Astrocyte of the hippocampus (primary cell): Measurements from ENCODE around the gene KDM4C.
A peak's percentile ranks its signal among the peaks of the same experiment; 100 is the strongest.

ENCODE experiments used
- DNase-seq: peaks from one replicate; pipeline ENCODE4 v3.0.0; 2011; ENCODE audit warnings: low read depth, low spot score

Gene KDM4C

DNA sequence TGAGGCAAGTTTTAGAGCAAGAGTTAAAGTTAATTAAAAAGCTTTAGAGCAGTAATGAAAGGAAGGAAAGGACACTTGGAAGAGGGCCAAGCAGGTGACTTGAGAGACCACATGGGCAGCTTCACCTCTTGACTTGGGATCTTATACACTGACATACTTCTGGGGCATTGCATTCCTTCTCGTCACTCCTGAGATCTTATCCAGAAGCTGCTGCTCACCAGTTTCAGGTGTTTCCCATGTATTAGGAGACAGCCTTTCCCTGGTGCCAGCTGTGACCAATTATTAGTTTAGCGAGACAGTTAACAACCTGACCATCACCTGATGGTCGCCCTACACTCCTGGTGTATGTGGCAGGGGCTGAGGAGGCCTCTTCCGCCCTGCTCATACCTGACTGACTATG, 382.1 kb downstream of the KDM4C start:
- DNase-seq = no peak

DNA sequence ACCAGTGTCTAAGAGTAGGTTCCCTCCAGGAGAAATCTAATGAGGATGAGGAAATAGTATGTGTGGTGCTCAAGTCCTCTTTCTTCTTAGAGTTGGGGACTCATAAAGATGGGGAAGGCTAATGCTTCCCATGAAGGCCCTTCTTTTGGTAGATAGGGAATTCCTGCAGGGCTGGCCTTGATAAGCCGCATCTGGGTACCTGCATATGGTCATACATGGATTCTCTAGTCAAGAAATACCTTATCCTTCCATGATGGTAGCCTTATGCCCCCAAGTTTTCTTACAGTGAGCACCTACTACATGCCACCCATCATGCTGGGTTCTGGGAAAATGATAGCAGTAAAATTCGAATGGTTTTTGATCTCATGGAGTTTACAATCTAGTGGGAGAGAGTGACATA, 382.6 kb downstream of the KDM4C start:
- DNase-seq = no peak

DNA sequence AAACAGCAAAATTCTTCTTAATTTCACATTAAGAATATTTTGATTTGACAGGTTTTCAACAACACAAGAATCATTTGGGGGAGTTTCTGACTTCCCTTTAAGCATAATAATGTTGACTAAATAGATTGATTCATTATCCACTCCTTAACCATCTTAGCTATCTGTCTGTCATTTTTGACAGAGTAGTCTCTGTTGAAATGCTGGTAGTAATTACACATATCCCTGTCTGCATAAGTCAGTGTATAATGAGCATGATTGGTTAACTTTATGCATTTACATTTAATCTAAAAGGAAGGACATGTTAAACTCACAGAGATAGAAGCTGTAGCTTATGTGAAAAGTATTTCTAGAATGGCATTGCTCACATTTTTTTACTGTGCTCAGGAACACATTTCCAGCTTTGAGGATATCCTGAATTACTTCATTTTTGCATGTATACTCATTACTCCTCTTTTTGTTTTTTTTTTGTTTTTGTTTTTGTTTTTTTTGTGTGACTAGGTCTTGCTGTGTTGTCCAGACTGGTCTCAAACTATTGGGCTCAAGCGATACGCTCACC, 385.9 kb downstream of the KDM4C start:
- DNase-seq = no peak

DNA sequence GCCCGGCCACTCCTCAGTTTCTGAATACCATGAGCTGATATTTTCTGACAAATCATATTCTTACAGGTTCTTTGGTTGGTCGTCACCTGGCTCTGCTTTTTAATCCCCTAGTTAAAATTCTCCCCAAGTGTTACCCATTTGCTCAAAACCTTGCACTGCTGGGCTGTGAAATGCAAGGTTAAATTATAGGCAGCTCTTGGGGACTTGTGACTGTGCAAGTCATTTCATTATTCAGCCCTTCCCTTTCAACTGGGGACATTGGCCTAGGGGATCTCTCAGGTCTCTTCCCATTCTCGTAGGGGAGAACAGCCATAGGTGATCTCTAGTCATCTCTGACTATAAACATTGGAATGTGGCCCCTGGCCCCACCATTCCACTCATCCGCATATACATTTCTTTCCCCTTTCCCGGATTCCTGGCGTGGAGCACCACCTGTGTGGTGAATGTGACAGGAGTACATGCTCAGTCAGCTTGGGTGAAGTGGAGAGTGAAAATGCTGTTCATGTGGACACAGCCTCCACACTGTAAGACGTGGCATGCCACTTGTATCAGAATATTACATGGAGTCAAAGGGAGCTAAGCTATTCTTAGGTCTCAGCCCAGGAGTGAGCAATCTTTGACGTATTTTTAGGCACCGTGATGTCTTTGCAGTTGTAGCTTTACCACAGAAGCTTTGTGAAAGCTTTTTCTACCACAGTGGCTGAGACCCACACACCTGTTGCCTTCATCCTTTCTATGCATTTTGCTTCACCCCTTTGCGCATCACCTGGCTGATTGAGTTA, 386.7 kb downstream of the KDM4C start:
- DNase-seq = no peak

DNA sequence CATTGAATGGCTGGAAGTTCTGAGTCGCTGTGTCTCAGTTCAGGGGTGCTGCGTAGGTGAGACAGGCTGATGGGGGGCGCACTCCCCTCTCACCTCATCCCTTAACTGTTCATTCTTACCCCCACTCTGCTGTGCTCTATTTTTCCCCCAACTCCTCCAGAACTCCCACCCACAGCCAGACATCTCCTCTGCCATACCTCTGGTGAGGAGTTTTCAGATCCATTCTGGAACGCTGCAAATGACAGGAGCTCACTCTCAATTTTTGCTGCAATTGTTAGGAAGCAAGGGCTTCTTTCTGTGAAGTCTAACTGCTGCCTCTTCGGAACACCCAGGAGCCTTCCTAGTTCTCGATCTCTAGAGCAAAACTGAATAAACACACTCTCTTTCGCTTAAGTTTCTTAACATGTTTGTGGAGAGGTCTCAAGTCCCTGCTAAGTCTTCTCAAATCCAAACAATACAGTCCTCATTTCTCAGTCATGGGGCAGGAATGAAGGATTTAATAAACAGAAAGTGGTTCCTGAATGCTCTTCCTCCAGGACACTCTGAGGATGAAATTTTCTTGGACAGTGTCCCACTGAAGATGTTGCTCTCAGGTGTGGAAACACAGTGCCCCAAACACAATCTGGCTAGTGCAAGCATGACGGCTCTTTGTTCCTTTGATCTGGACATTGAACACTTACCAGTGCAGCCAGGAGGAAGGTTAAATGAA, 387.7 kb downstream of the KDM4C start:
- no peak for DNase-seq

DNA sequence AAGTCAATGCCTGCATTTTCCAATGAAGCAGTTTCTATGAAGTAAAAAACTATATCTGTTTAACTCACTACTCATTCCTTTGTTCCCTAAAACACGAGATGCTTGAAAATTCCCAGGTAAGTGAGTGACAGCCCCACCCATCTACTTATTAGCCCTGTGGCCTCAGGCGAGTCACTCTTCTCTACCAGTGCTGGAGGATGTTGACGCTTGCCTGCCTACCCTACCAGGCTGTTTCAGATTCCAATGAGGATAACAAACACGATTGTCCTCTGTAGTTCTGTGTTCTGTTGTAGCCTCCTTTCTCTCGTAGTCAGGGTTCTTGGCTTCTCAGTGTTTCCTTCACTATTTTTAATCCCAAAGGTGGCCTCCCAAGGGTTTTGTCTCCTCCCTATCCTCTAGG, 388.8 kb downstream of the KDM4C start:
- DNase-seq = no peak

DNA sequence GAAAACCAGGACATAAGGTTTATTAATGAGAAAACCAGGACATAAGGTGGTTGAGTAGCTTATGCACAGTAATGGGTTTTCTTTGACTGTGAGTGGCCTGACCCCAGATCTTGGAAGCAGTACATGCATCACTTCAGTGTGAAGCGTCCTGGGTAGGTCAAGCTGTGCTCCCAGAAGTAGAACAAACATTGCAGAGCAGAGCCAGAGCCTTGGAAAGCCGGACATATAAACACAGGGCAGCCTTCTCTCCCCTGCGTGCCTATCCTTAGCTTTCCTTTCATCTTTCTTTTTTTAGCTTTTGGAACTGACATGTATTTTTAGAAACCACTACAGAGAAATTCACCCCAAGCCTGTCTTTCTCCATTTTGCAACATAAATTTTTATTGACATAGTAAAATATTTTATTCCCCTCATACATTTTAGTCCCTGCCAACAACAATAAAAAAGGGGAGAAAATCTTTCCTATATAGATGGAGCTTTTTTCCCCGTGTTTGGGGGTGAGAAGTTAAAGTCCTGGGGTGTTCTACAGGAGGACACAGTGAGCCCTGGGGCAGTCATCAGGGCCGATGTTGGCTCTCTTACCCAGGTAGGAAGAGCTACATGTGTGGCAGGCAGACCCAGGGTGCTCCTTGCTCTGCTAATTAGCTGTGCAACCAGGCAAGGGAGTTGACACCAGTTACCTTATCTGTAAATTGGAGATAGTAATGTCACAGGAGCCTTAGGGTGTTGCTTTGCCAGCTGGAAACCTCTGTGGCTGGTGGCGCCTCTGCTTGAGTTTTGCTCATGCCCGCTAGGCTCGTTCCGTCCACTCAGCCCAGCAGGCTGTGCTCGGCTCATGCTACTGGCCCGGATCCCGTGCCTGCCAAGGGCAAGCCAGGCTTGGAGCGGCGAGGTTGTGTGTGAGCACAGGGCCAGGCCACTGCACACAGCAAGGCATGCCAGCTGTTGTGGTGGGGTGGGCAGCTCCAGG, 389.6 kb downstream of the KDM4C start:
- no peak for DNase-seq

DNA sequence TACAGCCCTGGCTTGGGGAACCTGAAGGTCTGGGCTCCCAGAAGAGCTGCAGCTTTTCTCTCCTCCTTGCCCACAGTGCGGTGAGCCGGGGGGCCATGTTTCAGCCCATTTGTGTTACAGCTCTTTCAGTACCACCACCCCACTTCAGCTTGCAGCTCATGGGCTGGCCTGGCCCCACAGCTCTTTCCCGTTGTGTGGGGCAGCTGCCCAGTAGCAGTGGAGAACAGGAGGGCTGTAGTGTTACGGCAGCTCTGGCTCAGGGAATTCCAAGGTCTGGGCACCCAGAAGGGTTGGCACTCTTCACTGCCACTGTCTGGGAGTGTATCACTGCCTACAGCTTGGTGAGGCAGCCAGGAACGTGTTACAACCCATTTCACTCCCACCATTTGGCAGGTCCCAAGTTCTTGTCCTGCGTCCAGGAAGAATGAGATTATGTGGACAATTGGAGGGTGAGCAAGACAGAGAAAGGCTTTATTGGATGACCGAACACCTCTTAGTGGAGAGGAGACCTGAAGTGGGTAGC, 390.5 kb downstream of the KDM4C start:
- no peak for DNase-seq

DNA sequence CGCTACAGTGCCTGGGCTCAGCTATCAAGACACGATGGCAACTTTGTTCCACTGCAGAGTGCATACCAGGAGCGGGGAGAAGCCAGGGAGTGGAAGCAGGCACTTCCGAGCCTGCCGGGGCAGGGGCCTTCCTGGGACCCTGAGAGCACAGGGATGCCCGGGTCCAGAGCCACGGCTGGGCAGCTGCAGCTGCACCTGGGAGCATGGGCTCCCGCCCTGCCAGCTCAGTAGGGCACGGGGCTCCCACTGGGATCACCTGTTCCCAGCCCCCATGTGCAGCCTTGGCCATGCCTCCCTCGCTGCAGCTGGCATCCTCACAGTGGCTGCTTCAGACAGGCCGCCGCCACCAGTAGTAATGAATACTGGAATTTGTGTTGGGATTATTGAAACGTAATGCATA, 391.5 kb downstream of the KDM4C start:
- no peak for DNase-seq

DNA sequence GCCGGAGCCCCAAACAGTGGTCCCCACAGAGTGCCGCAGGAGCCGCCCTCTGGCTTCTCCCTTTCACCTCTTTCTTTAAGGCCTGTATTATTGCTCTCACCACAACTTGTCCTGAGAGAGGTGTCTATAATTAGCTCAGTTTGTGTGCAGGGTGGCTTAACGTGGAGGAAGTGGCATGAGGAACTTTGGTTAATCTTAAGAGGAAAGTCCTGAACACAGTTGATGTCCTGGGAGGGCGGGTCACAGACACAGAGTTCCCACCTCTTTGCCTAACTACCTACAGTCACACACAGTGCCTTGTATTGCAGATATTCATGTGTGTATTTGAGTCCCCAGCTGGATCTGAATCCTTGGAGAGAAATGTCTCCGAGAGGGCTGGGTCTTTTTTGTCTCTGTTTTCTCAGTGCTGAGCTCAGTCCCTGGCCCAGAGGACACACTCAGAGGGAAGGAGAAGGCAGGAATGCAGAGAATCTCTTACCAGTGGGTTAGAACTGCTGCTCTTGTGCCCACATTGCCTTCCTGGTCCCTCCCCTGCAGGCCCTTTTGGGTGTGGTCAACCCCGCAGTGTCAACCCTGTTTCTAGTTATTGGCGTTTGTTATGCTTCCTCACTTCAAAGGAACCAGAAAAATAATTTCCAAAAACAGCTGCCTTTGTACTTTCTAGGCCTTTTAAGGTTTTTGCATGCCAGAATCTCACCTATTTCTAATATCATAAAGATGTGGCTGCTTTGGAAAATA, 392.5 kb downstream of the KDM4C start:
- no peak for DNase-seq

DNA sequence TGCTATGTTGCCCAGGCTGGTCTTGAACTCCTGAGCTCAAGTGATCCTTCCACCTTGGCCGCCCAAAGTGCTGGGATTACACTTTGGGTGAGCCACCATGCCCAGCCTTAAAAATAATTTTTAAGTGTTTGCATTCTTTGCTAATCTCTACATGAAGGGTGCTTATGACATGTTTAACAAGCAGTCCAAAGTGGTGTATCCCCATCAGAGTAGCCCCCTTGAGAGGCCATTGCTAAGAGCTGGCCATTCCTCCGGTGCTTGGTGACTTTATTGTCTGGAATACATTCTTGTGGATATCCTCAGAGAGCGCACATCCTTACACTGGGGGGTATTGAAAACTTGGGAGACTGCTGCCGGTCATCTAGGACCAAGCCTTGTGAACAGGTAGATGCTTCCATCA, 395.4 kb downstream of the KDM4C start:
- DNase-seq = no peak

DNA sequence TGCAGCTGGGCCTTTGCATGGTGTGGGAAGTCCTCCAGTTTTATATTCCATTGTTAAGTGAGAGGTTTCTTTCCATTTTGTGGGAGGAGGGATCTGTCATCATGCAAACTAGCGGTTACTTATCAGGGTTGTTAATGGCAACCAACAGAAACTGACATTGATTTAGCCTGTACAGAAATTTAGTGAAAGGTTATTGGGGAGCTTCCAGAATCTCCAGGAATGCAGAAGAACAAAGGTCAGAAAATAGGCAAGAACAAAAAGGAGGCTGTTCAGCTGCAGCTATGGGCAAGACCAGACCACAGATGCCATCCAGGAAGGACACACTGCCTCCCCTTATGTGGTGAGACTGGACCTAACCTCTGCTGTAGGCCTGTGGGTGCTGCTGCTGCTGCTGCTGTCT, 395.8 kb downstream of the KDM4C start:
- peak; percentile 77 for DNase-seq

DNA sequence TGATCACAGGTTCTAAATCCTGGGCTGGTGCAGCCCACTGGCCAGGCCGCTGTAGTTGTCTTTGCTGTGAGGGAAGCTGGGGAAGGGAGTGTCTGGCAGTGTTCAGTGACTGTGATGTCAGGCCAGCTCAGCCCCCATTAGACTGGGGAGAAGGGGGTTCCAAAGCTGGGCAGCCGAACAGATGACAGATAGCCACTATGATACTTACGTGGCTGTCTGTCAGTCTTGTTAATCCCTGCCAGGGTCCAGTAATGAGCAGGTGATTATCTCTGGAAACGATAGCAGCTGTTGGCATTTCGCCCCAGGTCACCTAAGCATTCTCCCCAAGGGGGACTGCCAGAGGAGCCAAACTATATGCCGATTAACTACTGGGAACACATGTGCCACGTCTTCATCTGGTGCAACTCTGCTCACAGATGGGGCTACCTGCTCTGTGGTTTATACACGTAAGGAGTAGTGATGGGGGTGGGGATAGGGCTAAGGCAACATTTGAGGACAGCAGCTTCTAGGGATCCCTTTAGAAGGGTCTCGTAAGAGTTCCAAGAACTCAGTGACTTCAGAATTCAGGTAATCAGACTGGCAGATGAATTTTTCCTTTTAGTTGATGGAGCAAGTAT, 396.3 kb downstream of the KDM4C start:
- no peak for DNase-seq

DNA sequence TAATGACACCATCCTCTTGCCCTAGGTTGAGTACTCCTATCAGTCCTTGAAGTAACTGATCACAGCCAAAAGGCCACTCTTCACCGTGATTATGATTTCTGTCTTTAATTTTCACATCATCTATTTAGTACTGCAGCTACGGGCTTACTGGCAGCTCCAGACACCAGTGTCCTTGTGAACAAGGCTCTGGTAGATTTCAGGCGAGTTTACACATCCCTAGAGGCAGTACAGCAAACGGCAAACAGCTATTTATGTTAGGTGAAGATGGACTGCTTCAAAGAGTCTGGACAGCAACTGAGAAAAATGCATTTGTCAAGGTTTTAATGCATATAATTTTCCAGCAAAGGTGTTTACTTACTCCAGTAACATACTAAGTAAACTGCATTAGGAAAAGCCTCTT, 396.9 kb downstream of the KDM4C start:
- no peak for DNase-seq

DNA sequence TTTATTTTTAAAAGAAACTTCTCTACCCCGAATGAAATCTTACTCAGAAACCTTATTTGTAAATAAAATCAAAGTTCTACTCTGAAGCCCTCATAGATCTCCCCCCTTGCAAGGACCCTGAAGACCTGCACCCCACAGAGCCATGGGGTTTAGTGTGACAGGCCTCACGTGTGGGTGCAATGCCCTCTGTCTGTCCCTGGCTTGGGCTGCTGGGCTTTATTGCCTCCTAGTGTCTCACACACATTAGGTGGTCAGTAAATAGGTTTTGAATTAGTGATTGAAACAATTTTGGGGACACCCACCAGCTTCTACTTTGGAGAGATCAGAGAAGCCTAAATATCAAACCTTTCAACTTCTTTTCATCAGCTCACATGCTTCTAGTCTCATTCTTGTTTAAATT, 403.7 kb downstream of the KDM4C start:
- DNase-seq = no peak

DNA sequence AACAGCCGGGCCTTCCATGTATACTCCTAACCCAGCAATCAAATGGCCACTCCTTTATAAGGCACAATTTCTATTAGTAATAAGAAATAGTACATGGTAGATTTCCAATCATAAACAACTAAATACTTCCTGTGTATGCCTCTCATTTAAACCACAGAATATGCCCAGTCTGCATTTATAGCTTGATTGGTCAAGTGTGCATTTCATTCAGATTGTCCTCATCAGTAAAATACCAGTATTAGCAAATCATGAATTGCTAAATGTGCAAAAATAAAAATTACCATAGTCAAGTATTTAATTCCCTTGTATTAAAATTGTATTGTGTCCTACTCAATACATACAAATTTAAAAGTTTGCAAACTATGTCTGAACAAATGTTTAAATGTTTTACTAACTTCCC, 406.2 kb downstream of the KDM4C start:
- no peak for DNase-seq

DNA sequence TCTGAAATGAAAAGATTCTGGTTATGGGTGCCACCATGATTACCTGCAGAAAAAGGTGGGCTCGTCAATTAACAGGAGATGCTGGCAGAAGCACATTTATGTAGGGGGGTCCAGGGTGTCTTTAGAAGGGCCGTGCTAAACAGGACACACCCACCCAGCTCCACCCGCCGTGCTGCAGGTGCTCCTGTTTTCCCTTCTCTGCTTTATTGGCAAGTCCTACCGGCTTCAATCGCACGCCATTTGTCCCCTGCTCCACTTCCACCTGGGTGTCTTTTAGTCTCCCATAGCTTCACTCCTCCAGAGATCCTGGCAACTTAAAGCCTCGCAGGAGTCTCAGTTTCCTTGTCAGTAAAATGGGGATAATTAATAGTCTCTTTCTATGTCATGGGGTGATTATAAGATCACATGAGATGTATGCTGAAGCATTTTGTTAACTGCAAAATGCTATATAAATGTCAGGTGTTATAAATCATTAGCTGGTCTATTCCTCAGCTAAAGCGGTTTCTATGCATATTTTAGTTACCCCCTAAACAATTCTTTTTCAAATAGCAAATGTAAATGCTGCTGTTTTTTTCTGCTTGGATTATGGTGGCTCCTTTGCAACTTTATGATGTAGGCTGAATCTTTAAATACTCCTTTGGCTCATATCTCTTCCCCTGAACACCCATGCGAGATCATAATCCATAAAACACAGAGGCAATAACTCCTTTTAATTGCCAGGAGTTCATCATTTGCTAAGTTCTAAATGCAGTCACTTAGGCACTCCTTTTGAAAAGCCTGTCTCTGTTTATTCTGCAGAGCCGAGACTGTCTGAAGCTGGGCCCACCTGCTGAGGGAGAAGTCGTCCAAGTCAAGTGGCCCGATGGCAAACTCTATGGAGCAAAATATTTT, 406.9 kb downstream of the KDM4C start:
- no peak for DNase-seq

DNA sequence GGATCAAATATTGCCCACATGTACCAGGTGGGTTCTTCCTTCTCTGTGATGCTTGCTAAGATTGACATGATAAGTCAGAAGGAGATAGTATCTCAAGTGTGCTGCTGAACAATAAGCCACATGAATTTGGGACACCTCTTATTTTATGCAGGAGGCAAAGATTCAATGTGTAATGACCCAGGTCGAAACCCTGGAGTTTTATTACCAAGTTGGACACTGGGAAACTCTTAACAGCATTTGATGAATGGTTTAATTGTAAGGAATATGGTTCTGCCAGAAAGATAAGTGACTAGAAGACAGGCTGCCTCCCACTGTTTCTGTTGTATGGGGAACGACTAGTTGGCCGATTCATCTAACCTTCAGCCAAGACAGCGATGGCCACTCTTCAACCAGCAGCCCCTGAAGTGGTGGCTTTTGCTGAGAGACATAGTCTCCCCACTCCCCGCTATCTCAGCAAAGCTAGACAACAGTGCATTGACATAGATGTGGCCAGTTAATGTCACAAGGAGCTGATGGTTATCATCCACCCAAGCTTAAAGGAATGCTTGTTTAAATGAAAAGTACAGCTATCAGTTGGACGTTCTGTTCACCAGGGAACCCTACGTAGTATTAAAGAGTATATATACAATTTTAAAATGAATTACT, 407.7 kb downstream of the KDM4C start:
- no peak for DNase-seq

DNA sequence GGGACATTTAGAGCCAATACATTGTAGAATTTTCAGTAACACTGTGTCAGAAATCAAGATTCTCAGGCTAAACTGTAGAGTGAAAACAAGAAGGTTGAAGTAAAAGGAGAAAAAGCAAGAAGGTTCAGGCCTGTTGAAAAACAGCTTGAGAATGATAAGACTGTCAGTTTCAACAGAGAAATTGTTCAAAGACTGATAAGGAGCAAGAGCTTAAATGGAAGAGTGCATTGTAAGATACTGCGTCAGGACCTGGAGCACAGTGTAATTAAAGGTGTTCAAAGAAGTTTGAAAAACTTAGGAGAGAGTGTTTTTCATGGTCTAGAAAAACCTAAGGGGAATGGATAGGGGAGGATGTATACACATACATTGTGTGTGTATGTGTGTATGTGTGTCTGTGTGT, 408.3 kb downstream of the KDM4C start:
- DNase-seq = no peak
